WTC11 (cell line): ENCODE data around the gene BMF.

Source experiments
- CTCF ChIP-seq: fragments of 200-600 bp; IDR thresholded peaks from 2 replicates; pipeline ENCODE4 v1.8.0; 2022; ENCODE audit warnings: antibody characterized with exemption
- IRF2 ChIP-seq: sonication (generic); formaldehyde crosslinking; IDR thresholded peaks from 2 replicates; pipeline ENCODE4 v1.8.0; 2022; ENCODE audit warnings: low read depth, missing genetic modification reagents, borderline replicate concordance
- TF ChIP-seq, protein P1 (sequence below): sonication (generic); formaldehyde crosslinking; IDR thresholded peaks from 2 replicates; pipeline ENCODE4 v1.8.0; 2022; ENCODE audit warnings: missing genetic modification reagents

- no peak for TF ChIP-seq CTCF
- no peak for TF ChIP-seq IRF2
- TF ChIP-seq, protein P1, sequence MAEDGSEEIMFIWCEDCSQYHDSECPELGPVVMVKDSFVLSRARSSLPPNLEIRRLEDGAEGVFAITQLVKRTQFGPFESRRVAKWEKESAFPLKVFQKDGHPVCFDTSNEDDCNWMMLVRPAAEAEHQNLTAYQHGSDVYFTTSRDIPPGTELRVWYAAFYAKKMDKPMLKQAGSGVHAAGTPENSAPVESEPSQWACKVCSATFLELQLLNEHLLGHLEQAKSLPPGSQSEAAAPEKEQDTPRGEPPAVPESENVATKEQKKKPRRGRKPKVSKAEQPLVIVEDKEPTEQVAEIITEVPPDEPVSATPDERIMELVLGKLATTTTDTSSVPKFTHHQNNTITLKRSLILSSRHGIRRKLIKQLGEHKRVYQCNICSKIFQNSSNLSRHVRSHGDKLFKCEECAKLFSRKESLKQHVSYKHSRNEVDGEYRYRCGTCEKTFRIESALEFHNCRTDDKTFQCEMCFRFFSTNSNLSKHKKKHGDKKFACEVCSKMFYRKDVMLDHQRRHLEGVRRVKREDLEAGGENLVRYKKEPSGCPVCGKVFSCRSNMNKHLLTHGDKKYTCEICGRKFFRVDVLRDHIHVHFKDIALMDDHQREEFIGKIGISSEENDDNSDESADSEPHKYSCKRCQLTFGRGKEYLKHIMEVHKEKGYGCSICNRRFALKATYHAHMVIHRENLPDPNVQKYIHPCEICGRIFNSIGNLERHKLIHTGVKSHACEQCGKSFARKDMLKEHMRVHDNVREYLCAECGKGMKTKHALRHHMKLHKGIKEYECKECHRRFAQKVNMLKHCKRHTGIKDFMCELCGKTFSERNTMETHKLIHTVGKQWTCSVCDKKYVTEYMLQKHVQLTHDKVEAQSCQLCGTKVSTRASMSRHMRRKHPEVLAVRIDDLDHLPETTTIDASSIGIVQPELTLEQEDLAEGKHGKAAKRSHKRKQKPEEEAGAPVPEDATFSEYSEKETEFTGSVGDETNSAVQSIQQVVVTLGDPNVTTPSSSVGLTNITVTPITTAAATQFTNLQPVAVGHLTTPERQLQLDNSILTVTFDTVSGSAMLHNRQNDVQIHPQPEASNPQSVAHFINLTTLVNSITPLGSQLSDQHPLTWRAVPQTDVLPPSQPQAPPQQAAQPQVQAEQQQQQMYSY (CRISPR knock-in tag), result no peak
Observed at GRCh38 chr15:40096094-40096891, 12.4 kb downstream of the BMF start.
